GM19023 (cell line): ENCODE data around the gene KRTAP1-1.
"Not testable (repeated sequence)": the region's sequence is repeated elsewhere in the genome, so short reads cannot be mapped to it uniquely, and the experiment has no call there.

ENCODE experiments used
- ATAC-seq: cut with Tn5 transposase; IDR thresholded peaks from one replicate; pipeline ENCODE4 v1.9.1; 2021; ENCODE audit warnings: mild to moderate bottlenecking, moderate library complexity; ENCODE audit not compliant: unreplicated experiment

The KRTAP1-1 gene

DNA sequence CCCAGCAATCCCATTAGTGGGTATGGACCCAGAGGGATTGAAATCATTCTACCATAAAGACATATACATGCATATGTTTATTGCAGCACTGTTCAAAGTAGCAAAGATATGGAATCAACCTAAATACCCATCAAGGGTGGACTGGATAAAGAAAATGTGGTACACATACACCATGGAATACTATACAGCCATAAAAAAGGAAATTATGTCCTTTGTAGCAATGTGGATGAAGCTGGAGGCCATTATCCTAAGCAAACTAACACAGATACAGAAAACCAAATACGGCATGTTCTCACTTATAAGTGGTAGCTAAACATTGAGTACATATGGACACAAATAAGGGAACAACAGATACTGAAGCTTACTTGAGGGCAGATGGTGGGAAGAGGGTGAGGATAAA, 16.3 kb upstream of the KRTAP1-1 start:
- no peak for ATAC-seq

DNA sequence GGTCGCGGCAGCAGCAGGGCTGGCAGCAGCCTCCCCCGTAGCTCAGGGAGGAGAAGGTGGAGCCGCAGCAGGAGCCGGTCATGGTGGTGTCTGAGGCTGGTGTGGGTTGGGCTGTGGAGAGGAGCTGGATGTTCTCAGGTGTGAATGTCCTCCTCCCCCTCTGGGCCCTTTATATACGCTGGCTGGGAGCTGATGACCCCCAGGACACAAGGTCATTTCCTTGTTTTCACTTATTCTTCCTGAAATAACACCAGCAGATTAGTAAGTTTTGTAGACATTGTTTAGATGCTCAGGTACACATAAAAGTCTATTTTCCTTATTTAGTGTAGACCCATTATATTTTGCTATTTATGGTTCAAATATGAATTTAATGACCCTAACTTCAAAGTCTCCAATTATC, 13.9 kb upstream of the KRTAP1-1 start, which contains the start of gene KRTAP2-2:
TSS of gene KRTAP2-2 (minus strand) at position 101 of the 400 bp plus-strand sequence. CDS start at position 82, 19 bp downstream.
- ATAC-seq = not testable (repeated sequence)

DNA sequence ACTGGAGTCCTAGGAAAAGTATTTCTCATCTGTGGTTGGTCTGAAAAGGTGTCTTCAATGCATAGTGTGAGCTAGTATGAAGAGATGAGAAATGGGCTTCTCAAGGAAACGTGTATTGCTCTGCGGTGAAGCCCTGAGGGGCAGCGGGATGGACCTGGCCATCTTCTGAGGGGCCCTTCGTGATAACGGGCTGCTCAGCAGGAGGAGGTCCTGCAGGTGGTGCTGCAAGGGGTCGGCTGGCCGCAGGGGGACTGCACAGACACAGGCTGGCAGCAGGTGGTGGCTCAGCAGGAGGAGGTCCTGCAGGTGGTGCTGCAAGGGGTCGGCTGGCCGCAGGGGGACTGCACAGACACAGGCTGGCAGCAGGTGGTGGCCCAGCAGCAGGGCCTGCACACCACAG, 13.3 kb upstream of the KRTAP1-1 start:
- ATAC-seq = not testable (repeated sequence)

DNA sequence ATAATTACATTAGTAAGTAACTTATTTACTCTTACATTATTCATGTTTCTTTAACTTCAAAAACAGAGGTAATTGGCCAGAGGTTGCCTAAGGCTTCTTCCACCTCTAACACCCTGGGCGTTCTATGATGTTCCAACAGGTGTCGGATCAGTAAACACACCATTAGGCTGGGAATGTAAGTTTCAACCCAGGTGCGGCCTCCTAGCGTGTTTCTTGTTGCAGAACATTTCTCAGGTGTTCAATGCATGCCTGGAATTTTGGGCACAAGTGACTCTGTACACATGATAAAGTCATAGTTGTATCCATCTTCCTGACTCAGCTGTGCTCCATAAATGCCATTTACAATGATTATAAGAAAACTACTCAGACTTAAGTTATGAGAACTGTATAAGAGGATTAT, 12.8 kb upstream of the KRTAP1-1 start:
- ATAC-seq = no peak

DNA sequence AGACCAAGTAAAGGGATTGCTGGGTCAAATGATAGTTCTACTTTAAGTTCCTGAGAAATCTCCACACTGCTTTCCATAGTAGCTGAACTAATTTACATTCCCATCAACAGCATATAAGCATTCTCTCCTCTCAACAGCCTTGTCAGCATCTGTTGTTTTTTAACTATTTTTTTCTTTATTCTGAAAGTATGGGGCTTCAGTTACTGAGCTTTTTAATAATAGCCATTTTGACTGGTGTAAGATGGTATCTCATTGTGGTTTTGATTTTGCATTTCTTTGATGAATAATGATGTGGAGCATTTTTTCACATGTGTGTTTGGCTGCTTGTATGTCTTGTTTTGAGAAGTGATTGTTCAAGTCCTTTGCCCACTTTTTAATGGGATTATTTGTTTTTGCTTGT, 11.3 kb upstream of the KRTAP1-1 start:
- no peak for ATAC-seq

DNA sequence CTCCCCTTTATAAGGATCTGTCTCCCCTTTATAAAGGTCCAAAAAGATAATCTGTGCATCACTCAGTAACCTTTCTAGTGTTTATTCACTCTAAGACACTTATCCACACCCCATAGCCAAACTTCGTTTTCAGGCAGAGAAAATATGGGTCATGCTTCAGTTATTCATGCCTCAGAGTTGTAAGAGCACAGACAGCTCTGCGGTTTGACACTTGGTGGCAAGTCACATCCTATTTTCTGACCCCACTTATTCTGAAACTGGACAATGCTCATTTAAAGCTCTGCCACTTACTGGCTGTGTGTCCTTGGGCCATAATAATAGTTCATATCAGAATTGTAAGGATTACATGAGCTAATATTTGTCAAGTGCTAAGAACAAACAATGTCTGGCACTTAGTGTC, 7.9 kb upstream of the KRTAP1-1 start:
- no peak for ATAC-seq

DNA sequence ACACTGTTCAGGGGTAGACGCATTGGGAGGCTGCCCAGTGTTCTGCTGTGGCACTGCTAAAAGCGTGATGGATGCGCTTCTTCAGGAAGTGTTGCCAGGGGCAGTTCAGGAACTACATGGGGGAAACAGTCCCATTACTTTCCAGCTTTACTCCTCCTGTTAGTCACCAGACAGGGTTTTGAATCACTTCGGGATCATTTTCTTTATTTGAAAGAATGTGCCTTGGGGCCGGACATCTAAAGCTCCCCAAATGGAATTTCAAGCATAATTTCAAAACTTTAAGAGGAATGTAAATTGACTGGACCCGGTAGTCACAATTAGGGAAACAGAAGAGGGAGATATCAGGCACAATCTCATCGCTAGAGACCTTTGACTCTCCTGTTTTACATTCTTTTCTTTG, 7.2 kb upstream of the KRTAP1-1 start:
- no peak for ATAC-seq

DNA sequence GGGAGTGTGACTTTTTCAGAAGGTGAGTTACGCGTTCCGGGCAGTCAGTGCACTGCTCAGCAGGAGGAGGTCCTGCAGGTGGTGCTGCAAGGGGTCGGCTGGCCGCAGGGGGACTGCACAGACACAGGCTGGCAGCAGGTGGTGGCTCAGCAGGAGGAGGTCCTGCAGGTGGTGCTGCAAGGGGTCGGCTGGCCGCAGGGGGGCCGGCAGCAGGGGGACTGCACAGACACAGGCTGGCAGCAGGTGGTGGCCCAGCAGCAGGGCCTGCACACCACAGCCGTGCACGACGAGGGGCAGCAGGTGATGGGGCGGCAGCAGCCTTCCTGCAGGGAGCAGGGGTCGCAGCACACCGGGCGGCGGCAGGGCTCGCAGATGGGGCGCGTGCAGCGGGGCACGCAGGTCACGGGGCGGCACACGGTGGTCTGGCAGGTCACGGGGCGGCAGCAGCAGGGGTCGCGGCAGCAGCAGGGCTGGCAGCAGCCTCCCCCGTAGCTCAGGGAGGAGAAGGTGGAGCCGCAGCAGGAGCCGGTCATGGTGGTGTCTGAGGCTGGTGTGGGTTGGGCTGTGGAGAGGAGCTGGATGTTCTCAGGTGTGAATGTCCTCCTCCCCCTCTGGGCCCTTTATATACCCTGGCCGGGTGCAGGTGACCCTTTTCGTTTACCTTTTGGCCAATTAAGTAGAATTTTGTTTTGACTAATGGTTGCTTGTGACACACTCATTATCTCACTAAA, 5.7 kb upstream of the KRTAP1-1 start, which contains the start of gene KRTAP2-1:
TSS of gene KRTAP2-1 (minus strand) at position 582 of the 731 bp plus-strand sequence. CDS start at position 533, 49 bp downstream.
- not testable (repeated sequence) for ATAC-seq

DNA sequence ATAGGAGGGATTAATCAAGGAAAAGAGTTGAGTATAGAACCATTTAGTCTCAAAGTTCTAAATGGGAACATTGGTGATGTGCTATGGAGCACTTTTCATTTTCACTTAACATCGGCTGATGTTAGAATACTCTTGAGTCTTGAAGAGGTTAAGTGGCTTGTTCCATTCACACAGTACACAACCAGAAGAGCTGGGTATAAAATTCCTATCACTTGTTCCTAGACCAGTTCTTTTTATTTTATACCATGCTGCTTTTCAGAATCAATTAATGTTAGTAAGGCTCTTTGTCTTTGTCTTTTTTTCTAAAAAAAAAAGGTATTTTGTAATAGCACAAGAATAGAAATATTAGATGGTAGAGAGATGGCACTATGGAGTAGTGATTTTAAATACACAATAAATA, 1.7 kb upstream of the KRTAP1-1 start:
- no peak for ATAC-seq

DNA sequence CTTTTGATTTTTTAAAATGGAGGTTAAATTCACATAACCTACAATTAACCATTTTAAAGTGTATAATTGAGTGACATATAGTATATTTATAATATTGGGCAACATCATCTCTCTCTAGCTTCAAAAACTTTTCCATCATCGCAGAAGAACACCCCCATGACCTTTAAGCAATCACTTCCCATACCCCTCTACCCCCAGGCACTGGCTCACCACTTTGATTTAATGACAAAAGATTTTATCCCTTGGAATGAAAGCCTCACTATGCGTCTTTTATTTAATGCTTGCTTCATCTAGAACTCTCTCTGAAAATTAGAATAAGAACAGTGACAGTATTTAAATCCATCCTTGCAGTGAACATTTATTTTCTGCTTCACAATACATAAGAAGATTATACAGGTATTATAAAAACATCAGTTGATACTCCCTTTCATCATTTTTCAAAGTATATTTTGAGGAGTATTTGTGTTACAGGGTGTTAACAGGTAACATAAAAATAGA, 3.3 kb downstream of the KRTAP1-1 start:
- no peak for ATAC-seq

DNA sequence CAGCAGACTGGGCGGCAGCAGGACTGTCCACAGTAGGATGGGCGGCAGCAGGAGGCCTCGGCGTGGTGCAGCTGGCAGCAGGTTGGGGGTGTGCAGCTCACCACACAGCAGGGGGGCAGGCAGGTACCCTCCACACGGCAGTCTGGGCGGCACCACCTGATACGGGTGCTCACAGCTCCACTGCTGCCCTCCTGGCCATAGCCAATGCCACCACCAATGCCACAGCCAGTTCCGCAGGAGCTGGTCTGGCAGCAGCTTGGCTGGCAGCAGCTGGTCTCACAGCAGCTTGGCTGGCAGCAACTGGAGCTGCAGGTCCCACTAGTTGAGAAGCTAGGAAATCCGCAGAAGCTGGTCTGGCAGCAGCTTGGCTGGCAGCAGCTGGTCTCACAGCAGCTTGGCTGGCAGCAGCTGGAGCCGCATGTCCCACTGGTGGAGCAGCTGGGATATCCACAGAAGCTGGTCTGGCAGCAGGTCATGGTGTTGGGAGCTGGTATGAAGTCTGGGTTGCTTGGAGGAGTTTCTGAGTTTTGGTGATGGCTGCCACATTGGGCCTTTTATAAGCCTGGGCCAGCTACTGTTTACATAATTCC, 6.8 kb downstream of the KRTAP1-1 start, which contains the start of gene KRTAP1-3:
TSS of gene KRTAP1-3 (minus strand) at position 529 of the 590 bp plus-strand sequence. CDS start at position 476, 53 bp downstream.
- not testable (repeated sequence) for ATAC-seq

DNA sequence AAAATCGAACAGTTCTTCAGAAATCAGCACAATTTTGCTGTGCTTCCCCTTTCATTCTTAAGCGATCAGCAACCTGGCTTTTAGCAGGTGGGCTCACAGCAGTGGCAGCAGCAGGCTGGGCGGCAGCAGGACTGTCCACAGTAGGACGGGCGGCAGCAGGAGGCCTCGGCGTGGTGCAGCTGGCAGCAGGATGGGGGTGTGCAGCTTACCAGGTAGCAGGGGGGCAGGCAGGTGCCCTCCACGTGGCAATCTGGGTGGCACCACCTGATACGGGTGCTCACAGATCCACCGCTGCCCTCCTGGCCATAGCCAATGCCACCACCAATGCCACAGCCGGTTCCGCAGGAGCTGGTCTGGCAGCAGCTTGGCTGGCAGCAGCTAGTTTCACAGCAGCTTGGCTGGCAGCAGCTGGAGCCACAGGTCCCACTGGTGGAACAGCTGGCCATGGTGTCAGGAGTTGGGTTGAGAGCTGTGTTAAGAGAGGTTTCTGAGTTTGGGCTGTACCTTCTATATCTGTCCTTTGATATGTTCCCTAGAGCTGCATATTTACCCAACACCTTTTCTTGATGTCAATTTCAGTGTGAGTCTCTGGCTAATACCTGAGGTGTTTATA, 11.5 kb downstream of the KRTAP1-1 start, which contains the start of gene KRTAP1-4:
TSS of gene KRTAP1-4 (minus strand) at position 563 of the 613 bp plus-strand sequence. CDS start at position 446, 117 bp downstream.
- no peak for ATAC-seq

DNA sequence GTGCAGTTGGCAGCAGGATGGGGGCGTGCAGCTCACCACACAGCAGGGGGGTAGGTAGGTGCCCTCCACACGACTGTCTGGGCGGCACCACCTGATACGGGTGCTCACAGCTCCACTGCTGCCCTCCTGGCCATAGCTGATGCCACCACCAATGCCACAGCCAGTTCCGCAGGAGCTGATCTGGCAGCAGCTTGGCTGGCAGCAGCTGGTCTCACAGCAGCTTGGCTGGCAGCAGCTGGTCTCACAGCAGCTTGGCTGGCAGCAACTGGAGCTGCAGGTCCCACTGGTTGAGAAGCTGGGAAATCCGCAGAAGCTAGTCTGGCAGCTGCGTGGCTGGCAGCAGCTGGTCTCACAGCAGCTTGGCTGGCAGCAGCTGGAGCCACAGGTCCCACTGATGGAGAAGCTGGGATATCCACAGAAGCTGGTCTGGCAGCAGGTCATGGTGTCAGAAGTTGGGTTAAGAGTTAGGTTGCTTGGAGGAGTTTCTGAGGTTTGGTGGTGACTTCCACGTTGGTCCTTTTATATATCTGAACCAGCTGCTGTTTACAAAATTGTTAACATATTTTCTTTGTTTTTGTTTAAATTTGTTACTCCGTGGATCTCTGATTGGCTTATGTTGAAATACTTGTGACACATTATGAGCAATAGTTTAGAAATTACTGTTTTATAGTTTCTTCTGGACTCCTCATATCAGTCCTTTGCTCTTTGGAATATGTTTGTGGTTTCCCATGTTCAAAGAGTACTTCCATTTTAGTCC, 14.4 kb downstream of the KRTAP1-1 start, which contains the start of gene KRTAP1-5:
TSS of gene KRTAP1-5 (minus strand) at position 494 of the 757 bp plus-strand sequence. CDS start at position 441, 53 bp downstream.
- ATAC-seq = no peak

DNA sequence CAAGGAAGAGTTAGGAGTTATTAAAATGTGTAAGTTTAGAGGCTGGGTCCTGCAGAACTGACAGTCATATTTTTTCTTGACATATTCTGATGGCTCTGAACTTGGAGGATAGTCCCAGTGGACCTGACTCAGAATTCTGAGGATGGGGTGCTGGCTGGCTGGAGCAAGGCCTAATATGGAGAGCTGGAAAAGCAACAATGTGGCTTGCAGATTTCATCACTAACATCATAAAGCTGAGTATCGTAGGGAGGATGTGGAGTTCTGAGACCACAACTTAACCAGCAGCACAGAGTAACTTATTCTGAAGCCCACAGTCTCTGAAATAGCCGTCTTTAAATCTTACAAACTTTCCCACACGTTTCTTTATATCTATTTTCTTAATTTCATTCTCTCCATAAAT, 16.6 kb downstream of the KRTAP1-1 start:
- ATAC-seq = no peak

DNA sequence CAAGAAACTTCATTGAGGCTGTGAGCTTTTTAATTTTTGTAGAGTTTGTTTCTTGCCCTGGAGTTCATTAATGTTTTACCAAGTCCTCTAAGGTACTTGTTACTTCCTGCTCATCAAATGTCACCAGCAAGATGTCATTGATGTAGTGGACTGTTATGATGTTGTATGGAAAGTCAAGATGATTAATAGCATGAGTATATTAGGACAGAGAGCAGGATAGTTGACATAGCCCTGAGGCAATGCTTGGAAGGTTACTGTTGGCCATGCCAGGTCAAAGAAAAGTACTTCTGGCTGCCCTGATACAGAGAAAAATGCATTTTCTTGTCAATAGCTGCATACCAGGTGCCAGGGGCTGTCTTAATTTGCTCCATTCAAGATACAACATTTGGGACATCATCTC, 20.9 kb downstream of the KRTAP1-1 start:
- ATAC-seq = no peak

DNA sequence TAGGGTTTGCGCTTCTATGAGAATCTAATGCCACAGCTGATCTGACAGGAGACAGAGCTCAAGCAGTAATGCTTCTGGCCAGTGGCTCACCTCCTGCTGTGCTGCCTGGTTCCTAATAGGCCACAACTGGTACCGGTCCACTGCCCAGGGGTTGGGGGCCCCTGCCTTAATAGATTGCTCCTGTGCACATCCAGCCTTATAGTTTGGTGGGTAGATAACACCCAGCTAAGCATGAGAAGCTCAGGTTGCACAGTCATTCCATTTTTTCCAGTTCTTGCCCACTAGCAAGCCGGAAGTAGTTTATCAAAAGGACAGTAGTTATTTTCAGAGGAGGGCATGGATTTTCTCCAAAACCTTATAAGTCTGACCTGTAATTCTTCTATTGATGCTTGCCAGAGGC, 21.8 kb downstream of the KRTAP1-1 start:
- no peak for ATAC-seq

DNA sequence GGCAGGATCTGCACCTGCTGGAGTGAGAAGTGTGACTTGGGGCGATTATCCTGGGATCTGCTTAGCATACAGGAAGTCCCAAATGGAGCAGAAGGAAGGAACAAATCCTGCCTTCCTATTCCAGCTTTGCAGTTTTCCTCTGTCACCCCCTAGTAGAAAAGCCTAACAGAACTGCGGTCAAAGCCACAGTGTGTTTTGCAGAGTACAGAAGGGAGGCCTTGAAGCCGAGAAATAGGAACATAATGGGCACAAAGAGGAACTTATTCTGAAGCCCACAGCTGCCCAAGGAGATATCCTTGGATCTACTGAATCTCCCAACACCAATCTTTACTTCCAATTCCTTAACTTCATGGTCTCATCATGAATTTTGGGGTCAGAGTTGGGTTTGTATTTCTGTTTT, 22.7 kb downstream of the KRTAP1-1 start:
- ATAC-seq = no peak

DNA sequence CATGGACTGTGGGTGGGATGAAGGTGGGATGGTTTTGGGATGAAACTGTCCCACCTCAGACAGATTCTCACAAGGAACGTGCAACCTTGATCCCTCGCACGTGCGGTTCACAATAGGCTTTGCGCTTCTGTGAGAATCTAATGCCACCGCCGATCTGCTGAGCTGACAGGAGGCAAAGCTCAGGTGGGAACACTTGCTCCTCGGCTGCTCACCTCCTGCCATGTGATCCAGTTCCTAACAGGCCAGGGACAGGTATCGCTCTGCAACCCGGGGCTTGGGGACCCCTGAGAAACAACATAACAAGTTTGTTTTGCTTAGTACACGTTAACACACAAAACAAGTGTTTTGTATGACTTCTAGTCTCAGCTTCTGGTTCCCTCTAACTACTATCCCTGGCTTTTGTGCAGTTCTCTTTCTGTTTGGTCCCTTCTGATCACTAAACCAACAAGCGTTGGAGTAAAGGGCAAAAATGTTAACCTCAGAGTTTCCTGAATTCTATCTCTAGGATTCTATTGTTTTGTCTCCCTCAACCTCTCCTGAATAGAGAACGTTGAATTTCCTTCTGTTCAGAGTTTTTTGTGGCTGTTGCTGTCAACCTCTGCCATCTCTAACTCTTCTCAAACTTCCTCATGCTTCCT, 24.6 kb downstream of the KRTAP1-1 start:
- ATAC-seq = no peak

DNA sequence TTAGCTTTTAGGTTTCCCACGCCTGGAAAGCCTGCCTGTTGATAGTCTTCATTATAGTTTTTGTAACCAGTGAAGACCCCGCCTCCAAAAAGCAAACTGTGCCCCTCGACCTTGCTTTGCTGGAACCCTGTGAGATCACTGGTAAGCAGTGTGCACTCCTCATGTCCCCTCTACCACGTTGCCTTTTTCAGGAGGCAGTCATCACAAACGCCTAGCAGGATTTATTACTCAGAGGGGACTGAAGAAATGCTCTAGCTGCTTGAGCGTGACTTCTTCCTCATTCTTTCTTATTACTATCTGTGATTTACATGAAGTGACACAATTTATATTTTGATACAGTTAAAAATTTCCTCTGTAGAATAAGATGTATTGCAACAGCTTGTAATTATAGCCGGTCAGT, 25.8 kb downstream of the KRTAP1-1 start:
- ATAC-seq = no peak

DNA sequence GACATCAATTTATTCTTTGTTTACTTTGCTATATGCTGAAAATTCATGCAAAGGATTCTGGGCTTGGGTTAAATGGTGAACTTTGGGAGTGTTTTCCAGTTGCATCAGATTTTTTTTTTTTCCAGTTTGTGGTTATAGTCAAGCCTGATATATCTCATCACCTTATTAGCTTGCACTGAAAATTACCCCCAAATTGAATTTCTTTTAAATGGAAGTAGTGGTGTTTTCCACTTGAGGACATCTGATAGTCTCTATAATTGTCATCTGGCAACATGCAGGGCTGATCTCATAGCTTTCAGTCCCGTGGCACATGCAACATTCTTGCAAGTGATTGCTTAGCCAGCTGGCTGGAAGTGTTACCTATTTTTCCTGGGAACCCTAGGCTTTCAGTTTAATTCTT, 27.6 kb downstream of the KRTAP1-1 start:
- no peak for ATAC-seq
